Mammary epithelial cell (primary cell): ENCODE results near the gene NAA80.

ENCODE experiments used
- CTCF ChIP-seq, 2 donors: IDR thresholded peaks in 1 of 2; conservative IDR thresholded peaks in 1 of 2; 2 replicates each; pipeline ENCODE4 v1.5.1; 2011 to 2012; ENCODE audit warnings: inconsistent platforms in 2 of 2, low read length in 2 of 2, mild to moderate bottlenecking in 2 of 2, control low read depth in 1 of 2, low read depth in 1 of 2; ENCODE audit not compliant: insufficient read depth in 1 of 2; ENCODE audit errors: extremely low read depth in 1 of 2
- EZH2 ChIP-seq: IDR thresholded peaks from 2 replicates; pipeline ENCODE4 v1.6.1; 2012; ENCODE audit warnings: low read length, inconsistent platforms, borderline replicate concordance

- TF ChIP-seq EZH2 (no peak), CTCF (conservative IDR thresholded peaks at IDR 0.05 in 1 of 2, IDR thresholded peaks at IDR 0.05 in 1 of 2; ENCODE audit: extremely low read depth in 1 of 2, insufficient read depth in 1 of 2, low read depth in 1 of 2, low read length in 2 of 2) (peak in 1 of 2 donors; percentile 25)
These were observed 4.0 kb upstream of the NAA80 start, which contains the start of gene HYAL1 for GRCh38 chr3:50303013-50303815.
